Endothelial cell of umbilical vein (primary cell): ENCODE measurements around the gene RECQL5. TPM values are rescaled to one million over a fixed set of nuclear protein-coding genes. Genes with fewer than 3 reads are reported as not detected.
A peak's percentile ranks its signal among the peaks of the same experiment; 100 is the strongest.

ENCODE experiments used
- BruUV-seq: library from RNA; stranded (reverse); fragments of 400-500 nt; replicated peaks from 2 replicates; lab custom pipeline; 2021; lab: Mats Ljungman, UMichigan
- CTCF ChIA-PET: fragments of 300-600, 350-600 bp; sonication (Branson Sonifier 250); formaldehyde crosslinking; loops from one replicate; lab custom pipeline; 2021; ENCODE audit warnings: antibody characterized with exemption, inconsistent platforms; lab: Charles Lee
- POLR2A ChIA-PET: fragments of 300-600, 350-600 bp; sonication (Branson Sonifier 250); formaldehyde crosslinking; loops from one replicate; lab custom pipeline; 2021; ENCODE audit warnings: antibody characterized with exemption, inconsistent platforms; lab: Charles Lee
- DNase-seq: peaks from one replicate; pipeline ENCODE4 v3.0.0-alpha.2; 2011; ENCODE audit warnings: low read depth, low spot score
- FAIRE-seq: peaks from 2 replicates; lab custom pipeline; 2011; peaks lifted over from hg19 to GRCh38; lab: Jason Lieb, UNC
- H2AFZ ChIP-seq: 2 replicates; pipeline ENCODE4 v1.6.0; 2012; ENCODE audit warnings: low read depth, low read length, control low read depth, inconsistent platforms
- H3K27ac ChIP-seq: 2 replicates; pipeline ENCODE4 v1.5.1; 2011; ENCODE audit warnings: low read depth, mild to moderate bottlenecking, control low read depth, low read length, moderate library complexity; ENCODE audit not compliant: insufficient read depth
- H3K27me3 ChIP-seq, 2 experiments: 2 replicates each; pipeline versions ENCODE4 v1.6.0 to v1.6.1; 2011; ENCODE audit warnings: low read length in 2 of 2, mixed read lengths in 1 of 2; ENCODE audit not compliant: control insufficient read depth in 2 of 2, insufficient read depth in 2 of 2
- H3K36me3 ChIP-seq, 2 experiments: 2 replicates in 1 of 2; 3 replicates in 1 of 2; pipeline ENCODE4 v1.5.1; 2011; ENCODE audit warnings: low read length in 2 of 2, mild to moderate bottlenecking in 1 of 2, moderate library complexity in 1 of 2; ENCODE audit not compliant: control insufficient read depth in 2 of 2, insufficient read depth in 2 of 2; ENCODE audit errors: extremely low read depth in 1 of 2
- H3K4me1 ChIP-seq: 3 replicates; pipeline ENCODE4 v1.5.1; 2011; ENCODE audit warnings: mild to moderate bottlenecking, low read length; ENCODE audit not compliant: control insufficient read depth, insufficient read depth; ENCODE audit errors: extremely low read depth
- H3K4me2 ChIP-seq: 2 replicates; pipeline ENCODE4 v1.6.1; 2011; ENCODE audit warnings: low read length, control low read depth, mixed read lengths; ENCODE audit not compliant: insufficient read depth
- H3K4me3 ChIP-seq, 3 experiments: fragments of 200-600 bp in 1 of 3; sonication (generic), shearing (Covaris generic) in 1 of 3; replicated peaks in 1 of 3; 2 replicates each; pipeline ENCODE4 v1.5.1; 2011 to 2016; ENCODE audit warnings: control low read depth in 3 of 3, low read length in 3 of 3, mild to moderate bottlenecking in 2 of 3, inconsistent platforms in 1 of 3, low read depth in 1 of 3, moderate library complexity in 1 of 3; ENCODE audit not compliant: insufficient read depth in 1 of 3
- H3K79me2 ChIP-seq: 2 replicates; pipeline ENCODE4 v1.6.0; 2012; ENCODE audit warnings: low read length, inconsistent platforms; ENCODE audit not compliant: control insufficient read depth, insufficient read depth
- H3K9ac ChIP-seq: replicated peaks from 2 replicates; pipeline ENCODE3; 2011; ENCODE audit warnings: low read length, control low read depth; ENCODE audit not compliant: insufficient read depth; ENCODE audit errors: extremely low read depth
- H3K9me1 ChIP-seq: replicated peaks from 3 replicates; pipeline ENCODE4 v1.6.0; 2011; ENCODE audit warnings: mild to moderate bottlenecking, low read length; ENCODE audit not compliant: control insufficient read depth, insufficient read depth; ENCODE audit errors: extremely low read depth
- H3K9me3 ChIP-seq: replicated peaks from 2 replicates; pipeline ENCODE4 v1.5.1; 2012; ENCODE audit warnings: low read length, inconsistent platforms; ENCODE audit not compliant: control insufficient read depth, insufficient read depth
- H4K20me1 ChIP-seq: replicated peaks from 2 replicates; pipeline ENCODE3; 2011; ENCODE audit warnings: mild to moderate bottlenecking, low read length; ENCODE audit not compliant: control insufficient read depth, insufficient read depth; ENCODE audit errors: extremely low read depth
- EZH2 ChIP-seq: IDR thresholded peaks from 2 replicates; pipeline ENCODE4 v1.6.1; 2012; ENCODE audit warnings: borderline replicate concordance, low read depth, mild to moderate bottlenecking, moderate library complexity, low read length, inconsistent platforms; ENCODE audit not compliant: severe bottlenecking
- FOS ChIP-seq: IDR thresholded peaks from 2 replicates; pipeline ENCODE4 v1.6.1; 2011; ENCODE audit warnings: mild to moderate bottlenecking, low read length, moderate library complexity, borderline replicate concordance; ENCODE audit not compliant: insufficient read depth
- GATA2 ChIP-seq: IDR thresholded peaks from 2 replicates; pipeline ENCODE4 v1.7.0; 2011; ENCODE audit warnings: low read depth, mild to moderate bottlenecking, moderate library complexity, mixed read lengths, low read length; ENCODE audit not compliant: insufficient read length, insufficient read depth
- MAX ChIP-seq: IDR thresholded peaks from 2 replicates; pipeline ENCODE4 v1.6.1; 2011; ENCODE audit not compliant: insufficient read depth, insufficient read length
- MYC ChIP-seq: IDR thresholded peaks from one replicate; pipeline ENCODE4 v1.6.1; 2011; ENCODE audit warnings: mild to moderate bottlenecking, low read depth, low read length
- POLR2A ChIP-seq: IDR thresholded peaks from 2 replicates; pipeline ENCODE4 v1.6.1; 2012; ENCODE audit warnings: low read depth, mild to moderate bottlenecking, control low read depth, low read length
- POLR2AphosphoS5 ChIP-seq: IDR thresholded peaks from 2 replicates; pipeline ENCODE4 v1.6.1; 2012; ENCODE audit warnings: low read depth, mild to moderate bottlenecking, control low read depth, low read length, moderate library complexity; ENCODE audit not compliant: insufficient read depth
- dilution Hi-C: fragments of 300-500 bp; cut with MboI; formaldehyde crosslinking; loops from one replicate; pipeline ENCODE4 v1.15.0; 2019; ENCODE audit warnings: low sequenced_read_pairs; ENCODE audit not compliant: extremely low pct_ligation_motif_present
- intact Hi-C: fragments of 100-400 bp; cut with micrococcal nuclease; formaldehyde crosslinking; loops from one replicate; pipeline ENCODE4 v1.10.0; 2022
- polyA plus RNA-seq, 4 experiments: library from polyadenylated mRNA; depleted of rRNA in 3 of 4; stranded (reverse) in 3 of 4; unstranded in 1 of 4; fragments of >200 nt; gene quantifications; 2 replicates each; pipeline versions ENCODE4 v1.2.1 to v1.2.3, GENCODE V29; 2011 to 2012; ENCODE audit warnings: missing spikeins in 1 of 4
- total RNA-seq: library from RNA; stranded (reverse); gene quantifications from 2 replicates; pipeline ENCODE4 v1.2.3, GENCODE V29; 2021
- TF ChIP-seq, protein P1 (sequence below), 2 donors: IDR thresholded peaks; 1 replicate in 1 of 2; 2 replicates in 1 of 2; pipeline ENCODE4 v1.5.1; 2011; ENCODE audit warnings: low read length in 2 of 2, mild to moderate bottlenecking in 2 of 2, moderate library complexity in 2 of 2, control low read depth in 1 of 2, inconsistent platforms in 1 of 2, low read depth in 1 of 2; ENCODE audit not compliant: insufficient read depth in 1 of 2; ENCODE audit errors: extremely low read depth in 1 of 2

RECQL5 gene
- total and polyA plus RNA-seq, 2 donors (not counting 3 experiments of a cell fraction or from before 2014, with no cell fraction given), result 21.3 to 30.7 TPM

DNA sequence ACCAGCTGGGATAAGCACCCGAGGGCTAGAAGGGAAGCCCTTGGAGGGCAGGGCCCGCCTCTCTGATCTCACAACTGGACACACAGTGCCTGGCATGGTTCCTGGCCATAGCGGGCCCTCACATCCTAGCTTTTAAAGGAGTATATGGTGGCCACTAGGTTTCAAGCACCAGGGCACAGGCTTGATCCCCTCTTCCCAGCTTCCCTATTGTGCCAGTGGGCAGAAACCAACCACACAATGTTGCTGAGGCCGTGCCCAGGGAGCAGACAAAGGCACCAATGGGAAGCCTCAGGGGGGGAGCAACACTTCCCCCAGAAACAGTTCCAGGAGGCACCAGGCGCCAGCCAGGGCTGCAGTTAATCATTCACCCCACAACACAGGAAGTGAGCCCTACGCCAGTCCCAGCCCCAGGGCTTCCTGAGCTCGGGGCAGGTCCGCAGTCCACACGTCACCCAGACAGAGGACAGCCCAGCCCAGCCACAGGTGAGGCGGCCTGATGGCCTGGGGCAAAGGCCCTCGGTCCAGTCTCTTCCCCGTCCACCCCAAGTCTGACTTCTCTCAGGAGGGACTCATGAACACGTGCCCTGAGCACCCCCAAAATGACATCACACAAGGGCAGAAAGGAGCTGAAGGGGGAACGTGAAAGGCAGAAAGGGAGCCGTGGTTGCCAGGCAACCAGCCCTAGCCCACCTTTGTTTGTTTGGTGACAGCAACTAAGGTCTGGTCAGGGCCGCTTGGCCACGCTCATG lies 20.9 kb downstream of the RECQL5 start:
- peak overlapping the region; percentile 88 for H3K27ac ChIP-seq
- BruUV-seq, result no TSS peak
- no peaks in the 10 kb centered on the region for H3K79me2 ChIP-seq
- H3K9me3 ChIP-seq, result no peaks in the 10 kb centered on the region
- CTCF ChIA-PET, result interaction anchor here (0.8 to 19.2 kb wide), 8 partner anchors 8 to 107 kb away, joined by 3 to 446 read pairs (median 5); partner anchors contain the start of gene SMIM5
- H3K4me1 ChIP-seq, result peaks cover 16% of the 10 kb centered on the region
- H3K36me3 ChIP-seq, result peaks cover 5 to 7% of the 10 kb centered on the region in 2 experiments
- dilution Hi-C loops, result no loop called here
- H3K4me3 ChIP-seq, result no peak overlapping the region
- POLR2A ChIA-PET, result interaction anchor here (2.1 kb wide), 1 partner anchor 12 kb away, joined by 6 read pairs; no protein-coding TSS in a partner anchor
- H3K9me1 ChIP-seq, result no peaks in the 10 kb centered on the region
- DNase-seq (peak; percentile 80), FAIRE-seq (peak; percentile 88)
- no peaks in the 10 kb centered on the region for H4K20me1 ChIP-seq
- no peaks in the 10 kb centered on the region for H3K27me3 ChIP-seq
- TF ChIP-seq POLR2AphosphoS5 (peak; percentile 26), MYC (no peak)
- peak overlapping the region; percentile 48 for H2AFZ ChIP-seq
- H3K9ac ChIP-seq, result peak overlapping the region; percentile 51
- H3K4me2 ChIP-seq, result peak overlapping the region; percentile 34
- intact Hi-C loops, result loop anchor here (1.0 kb wide), 1 partner anchor 8 kb away; no protein-coding TSS in a partner anchor

DNA sequence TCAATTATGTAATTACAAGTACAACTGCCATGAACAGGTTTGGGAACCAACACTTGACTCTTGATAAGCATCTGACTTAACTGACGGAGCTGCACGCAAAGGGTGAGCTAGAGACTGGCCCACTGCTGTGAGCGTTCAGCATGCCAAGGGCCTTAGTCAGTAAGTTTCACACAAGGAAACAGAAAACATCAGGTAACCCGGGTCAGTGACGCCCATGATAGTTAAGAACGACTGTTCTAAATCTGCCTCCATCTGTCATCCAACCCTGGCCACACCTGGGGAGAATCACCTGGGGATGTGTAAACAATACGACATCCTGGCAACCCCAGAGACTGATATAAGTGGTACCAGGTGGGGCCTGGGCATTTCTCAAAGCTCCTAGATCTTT lies 21.5 kb downstream of the RECQL5 start:
- H3K4me1 ChIP-seq, result peaks cover 16% of the 10 kb centered on the region
- CTCF ChIA-PET, result interaction anchor here (0.8 to 19.2 kb wide), 8 partner anchors 9 to 108 kb away, joined by 3 to 446 read pairs (median 5); partner anchors contain the start of gene SMIM5
- H3K79me2 ChIP-seq, result no peaks in the 10 kb centered on the region
- H4K20me1 ChIP-seq, result no peaks in the 10 kb centered on the region
- no peak overlapping the region for H3K4me3 ChIP-seq
- peak overlapping the region; percentile 48 for H2AFZ ChIP-seq
- peak; percentile 18 for DNase-seq
- peaks cover 3% of the 10 kb centered on the region in 2 experiments for H3K36me3 ChIP-seq
- H3K9me3 ChIP-seq, result no peaks in the 10 kb centered on the region
- dilution Hi-C loops, result no loop called here
- intact Hi-C loops, result no loop called here
- H3K27ac ChIP-seq, result peak overlapping the region; percentile 88
- no peaks in the 10 kb centered on the region for H3K9me1 ChIP-seq
- TSS peak; percentile 50 for BruUV-seq
- no peak for TF ChIP-seq MAX
- TF ChIP-seq EZH2, result no peak
- no peak for TF ChIP-seq POLR2AphosphoS5
- no peak for TF ChIP-seq MYC
- no peak for TF ChIP-seq FOS
- TF ChIP-seq, protein P1, sequence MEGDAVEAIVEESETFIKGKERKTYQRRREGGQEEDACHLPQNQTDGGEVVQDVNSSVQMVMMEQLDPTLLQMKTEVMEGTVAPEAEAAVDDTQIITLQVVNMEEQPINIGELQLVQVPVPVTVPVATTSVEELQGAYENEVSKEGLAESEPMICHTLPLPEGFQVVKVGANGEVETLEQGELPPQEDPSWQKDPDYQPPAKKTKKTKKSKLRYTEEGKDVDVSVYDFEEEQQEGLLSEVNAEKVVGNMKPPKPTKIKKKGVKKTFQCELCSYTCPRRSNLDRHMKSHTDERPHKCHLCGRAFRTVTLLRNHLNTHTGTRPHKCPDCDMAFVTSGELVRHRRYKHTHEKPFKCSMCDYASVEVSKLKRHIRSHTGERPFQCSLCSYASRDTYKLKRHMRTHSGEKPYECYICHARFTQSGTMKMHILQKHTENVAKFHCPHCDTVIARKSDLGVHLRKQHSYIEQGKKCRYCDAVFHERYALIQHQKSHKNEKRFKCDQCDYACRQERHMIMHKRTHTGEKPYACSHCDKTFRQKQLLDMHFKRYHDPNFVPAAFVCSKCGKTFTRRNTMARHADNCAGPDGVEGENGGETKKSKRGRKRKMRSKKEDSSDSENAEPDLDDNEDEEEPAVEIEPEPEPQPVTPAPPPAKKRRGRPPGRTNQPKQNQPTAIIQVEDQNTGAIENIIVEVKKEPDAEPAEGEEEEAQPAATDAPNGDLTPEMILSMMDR (IDR thresholded peaks at IDR 0.05; ENCODE audit: extremely low read depth in 1 of 2, insufficient read depth in 1 of 2, low read depth in 1 of 2, low read length in 2 of 2), result no peak
- no peak for TF ChIP-seq POLR2A
- peak; percentile 46 for TF ChIP-seq GATA2
- POLR2A ChIA-PET, result interaction anchor here (2.1 kb wide), 1 partner anchor 12 kb away, joined by 6 read pairs; no protein-coding TSS in a partner anchor
- H3K4me2 ChIP-seq, result peak overlapping the region; percentile 34
- H3K27me3 ChIP-seq, result no peaks in the 10 kb centered on the region
- peak overlapping the region; percentile 51 for H3K9ac ChIP-seq
- no peak for FAIRE-seq
